Spleen (tissue), 7 donors: ENCODE measurements around the gene PRND.

Source experiments
- CTCF ChIP-seq, 11 experiments: fragments of 200-600 bp in 7 of 11; fragments of 450-650 bp in 4 of 11; sonication (generic) in 4 of 11; IDR thresholded peaks in 8 of 11; conservative IDR thresholded peaks in 3 of 11; 1 replicate in 7 of 11; 2 replicates in 4 of 11; pipeline versions ENCODE4 v1.4.0 to v1.8.0; 2016 to 2021; ENCODE audit warnings: antibody characterized with exemption in 11 of 11, inconsistent platforms in 4 of 11, mild to moderate bottlenecking in 1 of 11
- POLR2A ChIP-seq, 3 donors: fragments of 450-650 bp; IDR thresholded peaks; one replicate each; pipeline ENCODE4 v1.5.1; 2017; ENCODE audit warnings: antibody characterized with exemption in 3 of 3, mild to moderate bottlenecking in 1 of 3
- POLR2AphosphoS5 ChIP-seq, 3 donors: sonication (generic); formaldehyde crosslinking; IDR thresholded peaks; one replicate each; pipeline ENCODE4 v1.5.1; 2017; ENCODE audit warnings: antibody characterized with exemption in 3 of 3
- donor health status: DM: no; HTN: no; CAD: no; lungs with moderate emphysema.
- donor health status: DM: no; HTN: no; CAD: no.
- donor health status: DM: no; HTN: no; CAD: no.

GRCh38 chr20:4709261-4710105, 12.2 kb upstream of the PRND start:
- TF ChIP-seq CTCF (IDR thresholded peaks at IDR 0.05 in 8 of 11, conservative IDR thresholded peaks at IDR 0.05 in 3 of 11) (no peak), POLR2A (IDR thresholded peaks at IDR 0.05) (no peak), POLR2AphosphoS5 (IDR thresholded peaks at IDR 0.05) (no peak)
